Lower leg skin (tissue), 3 donors: ENCODE data around the gene FILIP1L.

Experiments
- CTCF ChIP-seq, 3 donors: fragments of 450-650 bp; IDR thresholded peaks; one replicate each; pipeline ENCODE4 v1.5.1; 2016; ENCODE audit warnings: antibody characterized with exemption in 3 of 3, mild to moderate bottlenecking in 3 of 3, moderate library complexity in 2 of 3
- POLR2A ChIP-seq, 2 donors: fragments of 450-650 bp; IDR thresholded peaks; one replicate each; pipeline ENCODE4 v1.6.1; 2016 to 2017; ENCODE audit warnings: antibody characterized with exemption in 2 of 2, mild to moderate bottlenecking in 1 of 2, moderate library complexity in 1 of 2

GRCh38 chr3:100045696-100046095, 68.6 kb downstream of the FILIP1L start:
- TF ChIP-seq CTCF (IDR thresholded peaks at IDR 0.05) (no peak), POLR2A (IDR thresholded peaks at IDR 0.05) (no peak)
